DND-41 (cell line): ENCODE measurements around the gene PILRB.

Experiments
- EZH2 ChIP-seq: IDR thresholded peaks from 3 replicates; pipeline ENCODE4 v1.6.1; 2012; ENCODE audit warnings: borderline replicate concordance, low read depth, mild to moderate bottlenecking, moderate library complexity, low read length, inconsistent platforms; ENCODE audit not compliant: severe bottlenecking
- TF ChIP-seq, protein P1 (sequence below): IDR thresholded peaks from 2 replicates; pipeline ENCODE4 v1.5.1; 2012; ENCODE audit warnings: borderline replicate concordance, low read length, moderate library complexity, mild to moderate bottlenecking; ENCODE audit not compliant: poor library complexity, severe bottlenecking; ENCODE audit errors: extremely low read depth

DNA sequence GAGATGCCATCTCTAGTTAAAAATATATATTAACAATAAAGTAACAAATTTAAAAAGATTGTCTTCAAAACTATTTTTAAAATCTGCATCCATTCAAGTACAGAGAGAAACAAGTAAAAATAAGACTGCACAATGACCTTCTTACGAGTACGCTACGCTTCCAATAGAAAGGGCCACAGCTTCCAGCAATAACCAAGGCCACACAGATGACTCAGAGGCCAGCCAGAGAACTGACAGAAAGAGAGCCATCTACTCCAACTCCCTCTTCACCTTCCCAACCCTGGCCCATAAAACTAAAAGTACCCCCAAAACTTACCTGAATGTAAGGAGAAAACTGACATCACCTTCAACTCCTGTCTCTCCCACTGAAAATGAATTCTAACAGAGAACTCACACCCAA lies 42.1 kb downstream of the PILRB start:
- TF ChIP-seq, protein P1, sequence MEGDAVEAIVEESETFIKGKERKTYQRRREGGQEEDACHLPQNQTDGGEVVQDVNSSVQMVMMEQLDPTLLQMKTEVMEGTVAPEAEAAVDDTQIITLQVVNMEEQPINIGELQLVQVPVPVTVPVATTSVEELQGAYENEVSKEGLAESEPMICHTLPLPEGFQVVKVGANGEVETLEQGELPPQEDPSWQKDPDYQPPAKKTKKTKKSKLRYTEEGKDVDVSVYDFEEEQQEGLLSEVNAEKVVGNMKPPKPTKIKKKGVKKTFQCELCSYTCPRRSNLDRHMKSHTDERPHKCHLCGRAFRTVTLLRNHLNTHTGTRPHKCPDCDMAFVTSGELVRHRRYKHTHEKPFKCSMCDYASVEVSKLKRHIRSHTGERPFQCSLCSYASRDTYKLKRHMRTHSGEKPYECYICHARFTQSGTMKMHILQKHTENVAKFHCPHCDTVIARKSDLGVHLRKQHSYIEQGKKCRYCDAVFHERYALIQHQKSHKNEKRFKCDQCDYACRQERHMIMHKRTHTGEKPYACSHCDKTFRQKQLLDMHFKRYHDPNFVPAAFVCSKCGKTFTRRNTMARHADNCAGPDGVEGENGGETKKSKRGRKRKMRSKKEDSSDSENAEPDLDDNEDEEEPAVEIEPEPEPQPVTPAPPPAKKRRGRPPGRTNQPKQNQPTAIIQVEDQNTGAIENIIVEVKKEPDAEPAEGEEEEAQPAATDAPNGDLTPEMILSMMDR: no peak
- no peak for TF ChIP-seq EZH2
